Lower leg skin (tissue), 3 donors: ENCODE data around the gene MID1.

Source experiments
- CTCF ChIP-seq, 3 donors: fragments of 450-650 bp; IDR thresholded peaks; one replicate each; pipeline ENCODE4 v1.5.1; 2016; ENCODE audit warnings: antibody characterized with exemption in 3 of 3, mild to moderate bottlenecking in 3 of 3, moderate library complexity in 2 of 3
- POLR2A ChIP-seq, 2 donors: fragments of 450-650 bp; IDR thresholded peaks; one replicate each; pipeline ENCODE4 v1.6.1; 2016 to 2017; ENCODE audit warnings: antibody characterized with exemption in 2 of 2, mild to moderate bottlenecking in 1 of 2, moderate library complexity in 1 of 2

GRCh38 chrX:10484683-10485247, 135.6 kb downstream of the MID1 start:
- no peak for TF ChIP-seq CTCF (IDR thresholded peaks at IDR 0.05)
- TF ChIP-seq POLR2A (IDR thresholded peaks at IDR 0.05) = no peak
